Astrocyte (in vitro differentiated cells and primary cell): ENCODE measurements around the gene CBLN3.

ENCODE experiments used
- CTCF ChIP-seq: IDR thresholded peaks from 2 replicates; pipeline ENCODE4 v1.5.1; 2011; ENCODE audit warnings: low read depth, mild to moderate bottlenecking, inconsistent platforms, low read length, moderate library complexity; ENCODE audit not compliant: insufficient read depth
- EZH2 ChIP-seq: IDR thresholded peaks from 2 replicates; pipeline ENCODE4 v1.6.1; 2012; ENCODE audit warnings: mild to moderate bottlenecking, low read length, inconsistent platforms; ENCODE audit not compliant: insufficient read depth

DNA sequence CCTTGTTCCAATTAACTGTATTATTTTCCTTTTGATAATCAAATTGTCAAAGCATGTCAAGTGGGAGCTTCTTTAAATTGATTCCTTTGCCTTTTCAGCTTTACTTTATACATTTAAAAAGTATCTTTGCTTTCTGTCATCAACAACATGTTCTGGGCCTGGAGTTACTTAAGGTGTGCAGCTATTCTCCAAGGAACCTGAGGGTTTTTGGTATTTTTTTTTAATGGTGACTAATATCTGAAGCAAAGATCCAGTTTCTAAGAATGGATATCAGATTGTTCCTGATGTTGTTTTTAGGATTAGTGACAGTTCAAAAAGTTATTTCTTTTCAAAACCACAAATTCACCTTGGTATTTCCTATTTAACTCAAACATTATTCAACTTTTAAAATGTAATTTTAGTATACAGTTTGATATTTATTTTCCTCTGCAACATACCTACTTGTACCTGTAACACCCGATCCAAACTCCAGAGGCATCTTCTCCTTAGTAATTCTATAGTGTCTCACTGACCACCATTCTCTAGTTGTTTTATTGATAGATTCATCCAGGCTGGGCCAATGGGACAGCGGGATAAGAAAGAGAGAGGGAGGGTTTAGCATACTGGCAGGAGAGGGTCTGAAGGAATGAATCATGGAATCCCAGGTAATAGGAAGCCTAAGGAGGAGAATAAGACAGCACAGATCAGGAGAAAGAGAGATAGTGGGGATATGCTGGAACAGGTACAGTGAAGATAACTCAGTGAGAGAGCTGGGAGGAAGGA, 3.1 kb downstream of the CBLN3 start:
- no peak for TF ChIP-seq CTCF
- no peak for TF ChIP-seq EZH2
